GM12872 (cell line): ENCODE measurements around the gene AFF3.

Experiments used
- CTCF ChIP-seq: IDR thresholded peaks from 3 replicates; pipeline ENCODE4 v1.5.1; 2011; ENCODE audit warnings: low read depth, mild to moderate bottlenecking, low read length, moderate library complexity; ENCODE audit not compliant: insufficient read depth

Gene AFF3

GRCh38 chr2:100036793-100037192 lies 105.6 kb downstream of the AFF3 start:
- no peak for TF ChIP-seq CTCF

- TF ChIP-seq CTCF = no peak
Measured at GRCh38 chr2:100036026-100036425, 106.4 kb downstream of the AFF3 start.

GRCh38 chr2:100034431-100034830 lies 108.0 kb downstream of the AFF3 start:
- TF ChIP-seq CTCF = no peak

- TF ChIP-seq CTCF = no peak
Measured at GRCh38 chr2:100033976-100034375, 108.4 kb downstream of the AFF3 start.

GRCh38 chr2:100031604-100032003 lies 110.8 kb downstream of the AFF3 start:
- TF ChIP-seq CTCF = no peak

- no peak for TF ChIP-seq CTCF
Measured at GRCh38 chr2:100029460-100029859, 112.9 kb downstream of the AFF3 start.

GRCh38 chr2:100021791-100022340 lies 120.5 kb downstream of the AFF3 start:
- no peak for TF ChIP-seq CTCF

GRCh38 chr2:100019499-100019898 lies 122.9 kb downstream of the AFF3 start:
- TF ChIP-seq CTCF = no peak
